T-helper 1 cell treated with Interleukin-12 subunit alpha and Interleukin-12 subunit beta and Interleukin-4 antibody, amounts not matched to agents 30 μg/mL and 1 μg/mL, for 36 hours (primary cell): Measurements from ENCODE around the gene CSNK2B.

ENCODE experiments used
- H3K27ac Mint-ChIP-seq: one replicate; pipeline ENCODE4 v1.8.0; 2021; ENCODE audit warnings: mild to moderate bottlenecking, mixed read lengths
- H3K27me3 Mint-ChIP-seq: one replicate; pipeline ENCODE4 v1.8.0; 2021; ENCODE audit warnings: low read depth, mixed read lengths
- H3K36me3 Mint-ChIP-seq: one replicate; pipeline ENCODE4 v1.8.0; 2021; ENCODE audit warnings: low read depth, mixed read lengths
- H3K4me1 Mint-ChIP-seq: one replicate; pipeline ENCODE4 v1.8.0; 2021; ENCODE audit warnings: low read depth, mixed read lengths
- H3K4me3 Mint-ChIP-seq: one replicate; pipeline ENCODE4 v1.8.0; 2021; ENCODE audit warnings: mild to moderate bottlenecking, moderate library complexity, mixed read lengths
- H3K9me3 Mint-ChIP-seq: one replicate; pipeline ENCODE4 v1.8.0; 2021; ENCODE audit warnings: mixed read lengths

Gene CSNK2B

GRCh38 chr6:31717499-31718222 lies 51.8 kb downstream of the CSNK2B start:
- Mint-ChIP-seq H3K4me3 (no peak overlapping the region), H3K27me3 (peaks cover 11% of the 10 kb centered on the region), H3K36me3 (no peaks in the 10 kb centered on the region), H3K9me3 (no peaks in the 10 kb centered on the region), H3K27ac (no peak overlapping the region), H3K4me1 (no peaks in the 10 kb centered on the region)

DNA sequence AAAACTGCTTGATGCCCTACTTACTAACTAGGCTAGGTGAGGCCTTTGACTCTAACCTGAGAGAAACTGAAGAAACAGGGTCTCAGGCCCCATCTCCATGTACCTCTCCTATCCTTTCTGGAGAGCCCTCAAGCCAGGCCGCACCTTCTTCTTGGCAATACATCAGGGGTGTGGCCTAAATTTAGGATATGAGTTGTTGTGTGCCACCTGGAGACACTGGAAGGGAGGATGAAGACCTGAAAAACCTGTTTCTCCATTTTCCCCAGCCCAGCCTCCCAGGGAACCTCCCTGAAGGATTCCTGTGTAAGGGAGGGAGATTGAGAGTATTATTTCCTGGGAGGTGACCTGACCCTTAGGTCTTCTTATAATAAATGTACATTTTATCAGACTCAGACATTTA lies 52.4 kb downstream of the CSNK2B start:
- Mint-ChIP-seq H3K36me3 (no peaks in the 10 kb centered on the region), H3K9me3 (no peaks in the 10 kb centered on the region), H3K27ac (no peak overlapping the region), H3K27me3 (peaks cover 7% of the 10 kb centered on the region), H3K4me3 (no peak overlapping the region), H3K4me1 (no peaks in the 10 kb centered on the region)

- Mint-ChIP-seq H3K4me1 (no peaks in the 10 kb centered on the region), H3K27me3 (peaks cover 5% of the 10 kb centered on the region), H3K27ac (no peak overlapping the region), H3K9me3 (no peaks in the 10 kb centered on the region), H3K36me3 (no peaks in the 10 kb centered on the region), H3K4me3 (no peak overlapping the region)
Observed at GRCh38 chr6:31719001-31719400, 53.1 kb downstream of the CSNK2B start.
